Hepatocyte (in vitro differentiated cells): Measurements from ENCODE around the gene LDLR.

Experiments used
- CTCF ChIP-seq: fragments of 200-600 bp; sonication (generic); IDR thresholded peaks from 2 replicates; pipeline ENCODE4 v1.5.1; 2016; ENCODE audit warnings: antibody characterized with exemption, mild to moderate bottlenecking; ENCODE audit not compliant: poor library complexity
- EZH2 ChIP-seq: fragments of 200-600 bp; sonication (generic); IDR thresholded peaks from 2 replicates; pipeline ENCODE4 v1.6.1; 2016; ENCODE audit warnings: antibody characterized with exemption, mild to moderate bottlenecking, borderline replicate concordance
- EZH2phosphoT487 ChIP-seq: fragments of 200-600 bp; sonication (generic); IDR thresholded peaks from one replicate; pipeline ENCODE4 v1.6.1; 2018; ENCODE audit warnings: antibody characterized with exemption, mild to moderate bottlenecking, low read depth, moderate library complexity; ENCODE audit not compliant: unreplicated experiment, severe bottlenecking

GRCh38 chr19:11142528-11143171, 53.4 kb downstream of the LDLR start:
- TF ChIP-seq CTCF: no peak
- TF ChIP-seq EZH2phosphoT487: no peak
- TF ChIP-seq EZH2: no peak
